ENCODE results near the gene TLX2.

TLX2 gene

DNA sequence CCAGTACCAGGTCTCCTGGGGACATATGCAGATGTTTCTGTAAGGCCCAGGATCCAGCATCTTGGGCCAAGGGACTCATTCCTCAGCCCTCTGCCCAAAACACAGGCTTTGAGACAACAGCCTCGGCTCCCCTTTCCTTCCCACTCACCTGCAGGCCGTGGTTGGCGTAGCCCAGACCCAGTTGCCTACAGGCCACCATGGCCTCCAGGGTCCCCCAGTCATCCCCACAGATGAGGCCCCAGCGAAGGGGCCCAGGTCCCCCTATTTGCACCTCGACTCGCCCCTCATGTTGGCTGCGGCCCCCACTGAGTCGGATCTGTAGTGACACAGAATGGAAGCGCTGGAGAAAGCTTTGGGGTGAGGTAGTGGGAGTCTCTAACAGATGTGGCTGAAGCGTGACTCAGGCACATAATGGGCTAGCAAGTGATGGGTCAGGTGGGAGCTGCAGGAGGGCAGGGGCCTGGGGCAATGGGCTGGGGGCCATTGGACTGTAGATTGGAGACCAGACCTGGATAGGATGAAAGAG, 21.3 kb downstream of the TLX2 start:
- TF ChIP-seq CTCF (IDR thresholded peaks at IDR 0.05; ENCODE audit: insufficient read depth, low read length) (no peak), SPI1 (IDR thresholded peaks at IDR 0.05; ENCODE audit: borderline replicate concordance, low read depth) (no peak), POLR2AphosphoS5 (IDR thresholded peaks at IDR 0.05; ENCODE audit: low read depth) (no peak), GABPA (IDR thresholded peaks at IDR 0.05; ENCODE audit: low read depth) (no peak)
- TF ChIP-seq, protein P1, sequence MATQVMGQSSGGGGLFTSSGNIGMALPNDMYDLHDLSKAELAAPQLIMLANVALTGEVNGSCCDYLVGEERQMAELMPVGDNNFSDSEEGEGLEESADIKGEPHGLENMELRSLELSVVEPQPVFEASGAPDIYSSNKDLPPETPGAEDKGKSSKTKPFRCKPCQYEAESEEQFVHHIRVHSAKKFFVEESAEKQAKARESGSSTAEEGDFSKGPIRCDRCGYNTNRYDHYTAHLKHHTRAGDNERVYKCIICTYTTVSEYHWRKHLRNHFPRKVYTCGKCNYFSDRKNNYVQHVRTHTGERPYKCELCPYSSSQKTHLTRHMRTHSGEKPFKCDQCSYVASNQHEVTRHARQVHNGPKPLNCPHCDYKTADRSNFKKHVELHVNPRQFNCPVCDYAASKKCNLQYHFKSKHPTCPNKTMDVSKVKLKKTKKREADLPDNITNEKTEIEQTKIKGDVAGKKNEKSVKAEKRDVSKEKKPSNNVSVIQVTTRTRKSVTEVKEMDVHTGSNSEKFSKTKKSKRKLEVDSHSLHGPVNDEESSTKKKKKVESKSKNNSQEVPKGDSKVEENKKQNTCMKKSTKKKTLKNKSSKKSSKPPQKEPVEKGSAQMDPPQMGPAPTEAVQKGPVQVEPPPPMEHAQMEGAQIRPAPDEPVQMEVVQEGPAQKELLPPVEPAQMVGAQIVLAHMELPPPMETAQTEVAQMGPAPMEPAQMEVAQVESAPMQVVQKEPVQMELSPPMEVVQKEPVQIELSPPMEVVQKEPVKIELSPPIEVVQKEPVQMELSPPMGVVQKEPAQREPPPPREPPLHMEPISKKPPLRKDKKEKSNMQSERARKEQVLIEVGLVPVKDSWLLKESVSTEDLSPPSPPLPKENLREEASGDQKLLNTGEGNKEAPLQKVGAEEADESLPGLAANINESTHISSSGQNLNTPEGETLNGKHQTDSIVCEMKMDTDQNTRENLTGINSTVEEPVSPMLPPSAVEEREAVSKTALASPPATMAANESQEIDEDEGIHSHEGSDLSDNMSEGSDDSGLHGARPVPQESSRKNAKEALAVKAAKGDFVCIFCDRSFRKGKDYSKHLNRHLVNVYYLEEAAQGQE (IDR thresholded peaks at IDR 0.05; ENCODE audit: insufficient replicate concordance, low read depth) = no peak

GRCh38 chr2:74536166-74536950, 22.1 kb downstream of the TLX2 start:
- no peak overlapping the region for H3K4me3 ChIP-seq (replicated peaks; ENCODE audit: insufficient read depth, low read length)
- DNase-seq (ENCODE audit: low read depth in 1 of 2, low spot score in 1 of 2) = no peak
- H3K27me3 ChIP-seq (ENCODE audit: insufficient read depth, poor library complexity, severe bottlenecking) = no peaks in the 10 kb centered on the region
- no peak overlapping the region for H3K27ac ChIP-seq (replicated peaks)
- TF ChIP-seq, protein P1 (IDR thresholded peaks at IDR 0.05; ENCODE audit: insufficient replicate concordance, low read depth) = no peak
- TF ChIP-seq CTCF (IDR thresholded peaks at IDR 0.05; ENCODE audit: insufficient read depth, low read length) (no peak), POLR2AphosphoS5 (IDR thresholded peaks at IDR 0.05; ENCODE audit: low read depth) (no peak), SPI1 (IDR thresholded peaks at IDR 0.05; ENCODE audit: borderline replicate concordance, low read depth) (no peak), GABPA (IDR thresholded peaks at IDR 0.05; ENCODE audit: low read depth) (no peak)

More for the DNA sequence above, 21.3 kb downstream of the TLX2 start:
- Histone ChIP-seq H3K27me3 (ENCODE audit: insufficient read depth, poor library complexity, severe bottlenecking) (no peaks in the 10 kb centered on the region), H3K4me3 (replicated peaks; ENCODE audit: insufficient read depth, low read length) (no peak overlapping the region), H3K27ac (replicated peaks) (no peak overlapping the region)
- no peak for DNase-seq (ENCODE audit: low read depth in 1 of 2, low spot score in 1 of 2)

DNA sequence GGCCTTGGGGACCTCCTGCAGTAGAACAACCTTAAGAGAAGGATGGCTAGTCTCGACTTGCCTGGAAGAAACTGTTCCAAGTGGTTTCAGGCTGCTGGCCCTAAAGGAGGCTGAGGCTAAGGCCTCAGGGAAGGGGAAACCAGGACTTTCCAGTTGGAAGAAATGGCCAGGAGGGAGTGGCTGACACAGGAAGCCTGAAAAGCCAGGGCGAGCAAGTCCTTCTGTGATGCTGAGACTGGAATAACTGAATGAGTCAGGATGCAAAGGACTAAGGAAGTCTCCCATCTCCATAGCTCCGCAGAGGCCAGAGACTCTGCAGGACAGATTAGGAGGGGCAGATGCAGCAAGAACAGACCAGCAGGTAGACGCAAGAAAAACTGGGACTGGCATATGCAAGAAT, 22.9 kb downstream of the TLX2 start:
- no peaks in the 10 kb centered on the region for H3K27me3 ChIP-seq (ENCODE audit: insufficient read depth, poor library complexity, severe bottlenecking)
- no peak overlapping the region for H3K4me3 ChIP-seq (replicated peaks; ENCODE audit: insufficient read depth, low read length)
- no peak for TF ChIP-seq GABPA (IDR thresholded peaks at IDR 0.05; ENCODE audit: low read depth)
- no peak for TF ChIP-seq POLR2AphosphoS5 (IDR thresholded peaks at IDR 0.05; ENCODE audit: low read depth)
- no peak for TF ChIP-seq SPI1 (IDR thresholded peaks at IDR 0.05; ENCODE audit: borderline replicate concordance, low read depth)
- TF ChIP-seq, protein P1 (IDR thresholded peaks at IDR 0.05; ENCODE audit: insufficient replicate concordance, low read depth) = no peak
- TF ChIP-seq CTCF (IDR thresholded peaks at IDR 0.05; ENCODE audit: insufficient read depth, low read length) = no peak
- H3K27ac ChIP-seq (replicated peaks) = no peak overlapping the region
- DNase-seq (ENCODE audit: low read depth in 1 of 2, low spot score in 1 of 2) = no peak

All from HL-60 (cell line).